ENCODE measurements around the gene CLEC4D. TPM values are rescaled to one million over a fixed set of nuclear protein-coding genes. Genes with fewer than 3 reads are reported as not detected.
"Not testable (repeated sequence)": the region's sequence is repeated elsewhere in the genome, so short reads cannot be mapped to it uniquely, and the experiment has no call there.

The CLEC4D gene
- total RNA-seq: not detected

GRCh38 chr12:8513256-8513655 is at the start of gene CLEC4D:
TSS of gene CLEC4D (plus strand) at chr12:8513503. CDS start at chr12:8513733, 230 bp downstream.
- ChIA-PET POLR2A (no interaction called here), CTCF (no interaction called here)

GRCh38 chr12:8465301-8465996 is 47.9 kb upstream of the CLEC4D start:
- CTCF ChIA-PET: no interaction called here

GRCh38 chr12:8466241-8466640 is 47.1 kb upstream of the CLEC4D start:
- ChIA-PET CTCF (no interaction called here), POLR2A (no interaction called here)

More at GRCh38 chr12:8465301-8465996, 47.9 kb upstream of the CLEC4D start:
- POLR2A ChIA-PET: no interaction called here

- CTCF ChIA-PET: no interaction called here
Measured at GRCh38 chr12:8471090-8471489, 42.2 kb upstream of the CLEC4D start.

GRCh38 chr12:8475508-8476203 is 37.6 kb upstream of the CLEC4D start:
- CTCF ChIA-PET: no interaction called here
- POLR2A ChIA-PET: no interaction called here

More at GRCh38 chr12:8471090-8471489, 42.2 kb upstream of the CLEC4D start:
- POLR2A ChIA-PET: no interaction called here

- ChIA-PET CTCF (no interaction called here), POLR2A (no interaction called here)
Measured at GRCh38 chr12:8482571-8483061, 30.7 kb upstream of the CLEC4D start.

- CTCF ChIA-PET: no interaction called here
- POLR2A ChIA-PET: no interaction called here
Measured at GRCh38 chr12:8483079-8483478, 30.2 kb upstream of the CLEC4D start.

- POLR2A ChIA-PET: no interaction called here
- CTCF ChIA-PET: interaction anchor here (0.6 kb wide), 2 partner anchors 12 to 161 kb away, joined by 3 read pairs; no protein-coding TSS in a partner anchor
Measured at GRCh38 chr12:8491646-8492530, 21.4 kb upstream of the CLEC4D start.

GRCh38 chr12:8493084-8493483 is 20.2 kb upstream of the CLEC4D start:
- POLR2A ChIA-PET: no interaction called here
- CTCF ChIA-PET: interaction anchor here (1.2 kb wide), 1 partner anchor 40 kb away, joined by 4 read pairs; no protein-coding TSS in a partner anchor

GRCh38 chr12:8495671-8496070 is 17.6 kb upstream of the CLEC4D start:
- POLR2A ChIA-PET, CTCF ChIA-PET: not testable (repeated sequence)

- POLR2A ChIA-PET, CTCF ChIA-PET: not testable (repeated sequence)
Measured at GRCh38 chr12:8496074-8496473, 17.2 kb upstream of the CLEC4D start.

GRCh38 chr12:8499616-8500015 is 13.7 kb upstream of the CLEC4D start:
- CTCF ChIA-PET: no interaction called here
- POLR2A ChIA-PET: no interaction called here

- POLR2A ChIA-PET: interaction anchor here (0.6 kb wide), 1 partner anchor 167 kb away, joined by 7 read pairs; no protein-coding TSS in a partner anchor
Measured at GRCh38 chr12:8501720-8502119, 11.6 kb upstream of the CLEC4D start.

GRCh38 chr12:8504351-8504750 is 9.0 kb upstream of the CLEC4D start:
- ChIA-PET POLR2A (no interaction called here), CTCF (interaction anchor here (0.5 kb wide), 1 partner anchor 12 kb away, joined by 3 read pairs; no protein-coding TSS in a partner anchor)

More at GRCh38 chr12:8501720-8502119, 11.6 kb upstream of the CLEC4D start:
- CTCF ChIA-PET: interaction anchor here (0.8 kb wide), 1 partner anchor 1109 kb away, joined by 3 read pairs; no protein-coding TSS in a partner anchor

- ChIA-PET CTCF (no interaction called here), POLR2A (no interaction called here)
Measured at GRCh38 chr12:8507596-8507995, 5.7 kb upstream of the CLEC4D start.

GRCh38 chr12:8508223-8508622 is 5.1 kb upstream of the CLEC4D start:
- ChIA-PET POLR2A (no interaction called here), CTCF (no interaction called here)

- CTCF ChIA-PET: no interaction called here
Measured at GRCh38 chr12:8508910-8509841, 4.1 kb upstream of the CLEC4D start.

GRCh38 chr12:8517971-8518370 is 4.7 kb downstream of the CLEC4D start:
- ChIA-PET POLR2A (no interaction called here), CTCF (interaction anchor here (0.7 kb wide), 1 partner anchor 119 kb away, joined by 3 read pairs; no protein-coding TSS in a partner anchor)

More at GRCh38 chr12:8508910-8509841, 4.1 kb upstream of the CLEC4D start:
- POLR2A ChIA-PET: no interaction called here

- ChIA-PET POLR2A (no interaction called here), CTCF (no interaction called here)
Measured at GRCh38 chr12:8519171-8519570, 5.9 kb downstream of the CLEC4D start.

Data from activated CD8-positive, alpha-beta memory T cell treated with anti-CD3 and anti-CD28 coated beads for 36 hours (primary cell).